RKO (cell line): ENCODE data around the gene FNBP1L.
"Not testable (repeated sequence)": the region's sequence is repeated elsewhere in the genome, so short reads cannot be mapped to it uniquely, and the experiment has no call there.

Experiments used
- DNase-seq: peaks from one replicate; pipeline ENCODE4 v3.0.0-alpha.2; 2016; ENCODE audit warnings: low spot score

The FNBP1L gene

DNA sequence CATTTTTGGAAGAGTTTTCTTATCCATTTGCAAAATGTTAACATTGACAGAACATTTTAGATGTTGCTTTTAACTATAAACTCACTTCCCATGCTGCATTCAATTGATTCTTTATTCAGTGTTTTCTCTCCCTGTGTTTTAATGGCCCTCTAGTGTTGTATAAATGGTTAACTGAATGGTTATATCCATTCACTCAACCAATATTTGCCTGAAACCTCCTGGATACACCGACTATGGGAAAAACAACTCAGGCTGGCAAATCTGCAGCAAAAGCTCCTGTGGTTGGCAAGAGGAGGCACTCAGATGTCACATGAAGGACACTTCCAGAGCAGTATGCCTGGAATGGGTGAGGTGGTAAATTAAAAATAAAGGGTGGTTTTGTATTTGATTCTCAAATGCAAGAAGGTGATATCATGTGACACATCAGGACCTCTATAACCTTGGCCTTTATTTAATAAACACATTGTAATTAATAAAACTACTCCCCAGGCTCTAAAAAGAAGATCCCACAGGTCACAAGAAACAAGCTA, 126.1 kb downstream of the FNBP1L start:
- DNase-seq: no peak

DNA sequence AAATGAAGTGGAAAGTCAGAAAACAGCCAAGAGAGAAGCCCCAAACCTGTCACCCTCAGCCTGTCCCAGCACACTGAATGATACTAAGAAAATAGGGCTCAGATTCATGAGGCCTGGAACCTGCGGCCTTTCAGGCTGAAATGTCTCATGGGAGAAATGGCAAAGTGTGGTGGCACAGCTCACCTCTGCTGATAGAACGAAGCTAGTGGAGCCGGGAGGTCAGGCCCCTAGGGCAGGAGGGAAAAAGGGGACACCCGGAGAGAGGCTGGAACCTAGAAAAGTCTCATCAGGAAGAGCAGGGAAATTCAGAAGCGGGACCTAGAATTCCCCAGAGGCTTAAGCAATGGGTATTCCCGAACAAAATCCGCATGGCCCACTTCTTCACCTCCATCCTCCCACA, 126.6 kb downstream of the FNBP1L start:
- DNase-seq: no peak

DNA sequence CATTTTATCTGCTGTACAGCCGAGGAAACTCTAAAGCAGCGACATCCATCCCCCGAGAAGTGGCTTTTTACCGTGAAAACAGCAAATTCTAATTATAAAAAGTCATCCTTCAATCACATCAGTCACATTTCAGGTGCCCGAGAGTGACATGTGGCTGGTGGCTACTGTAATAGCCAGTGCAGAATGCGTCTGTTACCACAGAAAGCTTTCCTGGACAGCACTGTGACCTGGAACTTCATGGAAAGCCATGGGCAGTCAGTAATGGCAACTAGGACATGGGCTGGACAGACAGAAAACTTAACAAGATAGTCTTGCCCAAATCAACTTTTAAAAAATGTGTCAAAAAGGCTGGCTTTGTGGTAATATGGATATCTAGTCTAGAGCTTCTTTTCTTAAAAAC, 127.1 kb downstream of the FNBP1L start:
- no peak for DNase-seq

DNA sequence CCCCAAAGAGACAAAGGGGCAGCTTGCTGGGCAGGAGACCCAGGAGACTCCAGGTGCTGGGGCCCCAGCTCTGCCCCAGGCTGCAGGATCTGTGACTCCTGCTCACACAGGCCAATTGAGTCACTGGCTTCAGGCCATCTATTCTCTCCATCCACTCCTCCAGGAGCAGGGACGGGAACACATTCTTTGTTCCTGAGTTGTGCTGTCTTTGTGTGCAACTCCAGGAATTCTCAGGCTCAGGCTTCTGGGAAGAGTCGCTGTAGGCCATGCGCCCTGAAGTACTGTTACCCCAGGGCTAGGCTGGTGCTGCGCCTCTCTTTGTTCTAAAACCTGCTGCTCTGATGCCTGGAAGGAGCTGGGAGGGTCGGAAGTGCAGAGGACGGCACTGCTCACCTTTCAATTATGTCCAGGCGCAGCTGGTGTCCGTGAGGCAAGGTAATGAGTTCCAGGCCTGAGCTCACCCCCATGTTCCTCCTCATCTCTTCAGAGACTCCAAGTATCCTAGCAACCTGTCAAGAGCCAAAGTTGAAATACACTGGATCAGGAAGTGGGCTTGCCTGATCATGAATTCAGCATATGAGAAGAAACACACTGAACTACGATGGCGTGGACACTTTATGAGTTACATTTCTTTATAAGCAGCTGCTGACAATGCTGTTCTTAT, 127.8 kb downstream of the FNBP1L start:
- DNase-seq: no peak

DNA sequence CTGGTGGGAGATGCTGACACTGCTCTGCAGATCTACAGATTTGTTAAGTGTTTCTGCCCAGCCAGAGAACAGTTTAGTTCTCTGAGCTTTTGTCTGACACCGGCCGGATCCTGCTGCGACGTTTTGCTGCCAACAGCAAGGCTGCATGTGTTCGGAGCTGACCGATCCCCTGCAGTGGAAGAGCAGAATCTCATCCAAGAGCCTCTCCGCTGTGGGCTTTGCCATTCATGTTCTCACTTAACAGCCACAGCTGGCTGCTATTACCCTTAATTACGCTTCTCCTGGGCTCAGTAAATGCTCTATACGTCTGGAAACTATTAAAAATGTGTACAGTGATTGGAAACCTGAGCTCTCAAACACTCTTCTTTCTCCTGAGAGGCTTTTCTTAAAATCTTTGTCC, 128.4 kb downstream of the FNBP1L start:
- no peak for DNase-seq

DNA sequence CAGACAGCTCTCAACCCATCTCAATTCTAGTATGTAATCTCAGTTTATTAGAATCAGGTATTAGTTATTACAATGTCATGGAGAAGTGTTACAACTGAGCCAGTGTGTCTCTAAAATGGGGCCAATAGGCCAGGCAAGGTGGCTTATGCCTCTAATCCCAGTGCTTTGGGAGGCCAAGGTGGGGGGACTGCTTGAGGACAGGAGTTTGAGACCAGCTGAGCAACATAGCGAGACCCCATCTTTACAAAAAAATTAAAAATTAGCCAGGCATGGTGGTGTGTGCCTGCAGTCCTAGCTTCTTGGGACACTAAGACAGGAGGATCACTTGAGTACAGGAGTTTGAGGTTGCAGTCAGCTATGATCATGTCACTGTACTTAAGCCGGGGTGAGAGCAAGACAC, 128.8 kb downstream of the FNBP1L start:
- no peak for DNase-seq

DNA sequence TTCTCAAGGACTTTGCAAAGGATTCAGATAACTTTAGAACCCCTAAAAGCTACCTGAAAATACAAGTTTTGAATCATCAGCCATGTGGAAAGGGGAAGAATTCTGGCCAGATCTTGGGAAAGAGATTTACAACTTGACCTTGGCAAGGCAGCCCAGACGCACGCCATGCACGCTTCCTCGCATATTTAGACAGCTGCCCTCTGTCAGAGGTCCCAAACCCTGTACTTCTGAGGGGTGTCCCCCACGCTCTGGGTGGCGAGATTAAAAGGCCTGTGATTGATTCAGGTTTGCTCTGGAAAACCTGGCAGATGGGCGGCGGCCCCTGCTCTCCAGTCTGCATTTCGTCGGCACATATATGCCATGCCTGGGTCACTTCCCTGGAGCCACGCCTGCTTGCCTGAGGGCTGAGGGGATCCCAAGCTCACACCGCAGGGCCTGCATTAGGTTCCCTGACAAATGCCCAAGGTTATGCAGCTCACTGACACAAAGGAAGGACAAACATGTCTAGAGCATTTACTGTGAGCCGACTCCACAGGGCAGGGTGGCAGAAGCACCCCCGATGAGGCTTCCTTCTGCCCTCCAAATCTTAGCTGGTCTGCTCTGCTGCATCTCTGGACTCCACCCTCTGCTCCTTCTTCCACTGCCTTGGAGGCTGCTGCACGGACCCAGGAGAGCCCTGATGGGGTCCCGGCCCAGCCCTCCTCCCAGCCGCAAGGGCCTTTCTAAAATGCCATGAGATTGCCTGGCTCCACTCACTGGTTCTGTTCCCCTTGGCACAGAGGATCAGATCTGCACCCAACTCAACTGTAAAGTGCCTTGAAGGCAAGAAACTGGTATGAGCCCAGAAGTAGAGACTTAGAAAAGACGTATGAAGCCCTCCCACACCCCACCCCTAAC, 129.9 kb downstream of the FNBP1L start:
- DNase-seq: no peak

DNA sequence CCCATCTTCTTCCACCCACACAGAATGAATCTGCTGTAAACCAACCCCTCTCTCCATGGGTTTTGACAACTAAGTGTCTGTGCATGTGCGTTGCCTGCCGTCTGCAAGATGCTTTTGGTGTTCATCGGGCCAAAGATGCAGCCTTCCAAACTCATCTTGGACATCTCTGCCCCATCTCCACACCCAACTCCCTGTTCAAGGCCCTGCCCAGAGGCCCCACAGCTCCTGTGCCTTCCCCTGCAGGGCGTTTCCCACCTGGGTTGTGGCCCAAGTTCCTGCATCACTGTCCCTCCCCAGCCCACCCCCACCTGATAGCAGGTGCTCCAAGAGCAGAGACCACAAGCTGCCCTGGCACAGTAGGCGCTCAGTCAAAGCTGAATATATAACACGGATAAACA, 130.5 kb downstream of the FNBP1L start:
- DNase-seq: no peak

- DNase-seq: no peak
Observed at GRCh38 chr1:93578911-93579825, 131.2 kb downstream of the FNBP1L start.

- DNase-seq: no peak
Observed at GRCh38 chr1:93579891-93580290, 132.0 kb downstream of the FNBP1L start.

DNA sequence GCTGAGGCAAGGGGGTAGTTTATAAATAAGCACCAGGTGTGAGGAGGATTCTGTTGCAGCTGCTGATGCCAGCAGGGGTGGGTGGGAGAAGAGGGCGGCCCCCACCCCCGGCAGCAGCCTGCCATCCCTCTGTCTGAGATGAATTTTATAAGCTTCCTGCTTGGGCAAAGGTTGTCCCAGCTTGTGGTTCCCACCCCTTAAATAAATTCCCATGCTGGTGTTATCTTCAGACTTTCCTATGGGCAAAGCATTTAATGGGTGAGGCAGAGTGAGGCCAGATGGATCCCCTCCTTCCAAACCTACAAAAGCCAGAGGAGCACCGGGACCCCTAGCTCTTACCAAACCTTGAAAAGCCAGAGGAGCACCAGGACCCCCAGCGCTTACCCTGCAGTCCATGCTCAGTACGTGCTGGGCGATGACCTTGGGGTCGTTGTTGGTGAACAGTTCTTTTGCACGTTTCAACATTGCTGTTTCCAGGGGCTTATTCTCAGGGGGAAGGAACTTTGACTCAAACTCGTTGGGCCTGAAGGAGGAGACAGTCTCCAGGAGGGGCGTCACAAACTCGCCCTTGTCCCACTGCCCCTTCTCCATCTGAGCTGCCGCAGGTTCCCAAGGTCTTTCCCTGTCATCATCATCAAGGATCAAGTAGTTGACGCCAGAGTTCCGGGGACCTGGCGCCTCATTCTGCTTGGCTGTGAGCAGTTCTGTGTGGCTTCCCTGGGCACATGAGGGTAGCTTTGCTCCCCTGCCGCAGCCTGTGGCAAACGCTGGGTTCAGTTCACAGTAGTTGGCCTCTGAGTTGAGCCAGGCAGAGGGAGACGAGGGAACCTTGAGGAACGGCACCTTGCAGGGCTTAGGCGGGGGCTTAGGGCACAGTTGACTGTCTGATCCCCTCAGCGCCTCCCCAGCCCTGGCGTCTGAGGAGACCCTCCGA, 134.3 kb downstream of the FNBP1L start:
- no peak for DNase-seq

DNA sequence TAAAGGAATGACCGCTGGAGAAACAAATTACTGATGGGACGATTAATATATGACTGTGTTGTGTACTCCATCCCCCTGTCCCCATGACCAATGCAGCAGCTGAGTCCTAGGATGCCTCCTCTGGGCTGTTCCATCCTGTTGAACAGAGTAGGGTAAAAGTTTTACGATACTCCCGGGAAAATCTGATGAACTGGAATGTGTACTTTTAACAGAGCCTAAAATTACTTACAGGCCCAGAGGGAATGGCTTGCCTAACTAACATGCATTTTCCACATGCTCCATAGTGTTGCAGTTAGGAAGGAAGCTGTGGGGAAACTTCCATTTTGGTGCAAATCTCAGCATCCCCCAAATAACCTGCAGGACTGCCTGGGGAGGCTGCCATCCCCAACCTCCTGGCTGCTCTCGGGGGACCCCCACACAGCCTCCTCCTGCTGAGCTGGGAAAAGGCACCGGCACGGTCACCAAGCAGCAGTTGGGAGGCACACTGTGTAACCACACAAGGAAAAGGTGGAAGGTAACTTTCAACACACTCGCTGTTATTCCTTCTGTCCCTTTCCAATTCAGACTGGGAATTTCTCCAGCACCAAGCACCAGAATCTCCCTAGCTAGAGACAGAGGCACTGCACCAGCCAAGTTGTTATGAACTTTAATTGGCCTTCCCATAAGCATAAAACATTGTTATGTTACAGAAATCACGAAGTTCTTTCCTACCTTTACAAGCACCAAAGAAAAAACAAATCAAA, 136.5 kb downstream of the FNBP1L start:
- DNase-seq: no peak

DNA sequence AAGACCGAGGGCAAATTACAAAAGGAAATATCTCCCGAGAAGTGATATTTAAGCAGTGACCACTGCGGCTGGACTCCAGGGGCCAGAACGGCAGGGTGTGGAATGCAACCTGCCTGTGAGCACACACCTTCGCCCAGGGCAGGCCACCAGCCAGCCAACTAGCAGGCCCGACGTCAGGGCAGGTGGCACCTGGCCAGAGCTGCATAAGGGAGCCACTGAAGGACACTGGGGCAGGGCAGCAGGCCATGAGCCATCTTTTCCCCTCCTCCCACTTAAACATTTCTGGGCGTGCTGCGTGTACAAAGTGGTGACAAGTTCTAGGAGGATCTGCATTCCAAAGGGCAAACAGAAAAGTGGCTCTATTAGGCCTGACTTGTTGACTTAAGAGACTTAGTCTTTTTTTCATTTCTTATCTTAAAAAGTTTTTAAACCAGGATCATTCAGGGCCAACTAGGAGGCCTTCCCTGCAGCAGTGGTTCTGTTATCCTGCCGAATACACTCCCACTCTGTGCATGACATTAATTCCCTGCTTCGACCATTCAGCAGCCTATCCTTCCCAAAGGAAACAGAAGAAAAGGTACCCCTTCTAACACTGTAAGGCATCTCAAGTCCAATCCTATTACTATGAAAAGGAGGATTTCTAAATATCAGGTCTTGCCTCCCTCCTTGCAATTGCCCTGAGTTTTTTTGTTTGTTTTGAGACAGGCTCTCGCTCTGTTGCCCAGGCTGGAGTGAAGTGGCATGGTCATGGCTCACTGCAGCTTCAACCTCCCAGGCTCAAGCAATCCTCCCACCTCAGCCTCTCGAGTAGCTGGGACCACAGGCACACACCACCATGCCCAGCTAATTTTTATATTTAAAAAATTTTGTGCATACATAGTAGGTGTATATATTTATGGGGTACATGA, 137.4 kb downstream of the FNBP1L start:
- no peak for DNase-seq

- no peak for DNase-seq
Observed at GRCh38 chr1:93587354-93587753, 139.4 kb downstream of the FNBP1L start.

DNA sequence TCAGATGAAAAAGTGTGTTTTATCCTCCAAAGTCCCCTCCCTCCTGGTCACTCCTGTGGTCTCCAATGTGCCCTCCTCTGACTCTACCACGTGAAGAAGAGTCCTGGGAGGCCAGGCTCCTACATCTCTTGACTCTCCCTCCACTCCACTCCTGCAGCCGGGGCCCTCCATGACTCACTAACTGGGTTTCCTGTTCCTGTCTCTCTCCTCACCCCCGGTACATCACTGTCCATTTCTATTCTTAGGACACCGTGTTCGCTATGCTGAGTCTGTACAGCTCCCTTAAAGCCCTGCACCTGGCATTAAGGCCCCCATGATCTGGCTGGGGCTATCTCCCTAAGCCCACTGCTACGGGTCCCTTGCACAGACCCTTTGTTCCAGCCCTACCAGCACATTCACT, 140.3 kb downstream of the FNBP1L start:
- DNase-seq: no peak

- no peak for DNase-seq
Observed at GRCh38 chr1:93588955-93589354, 141.0 kb downstream of the FNBP1L start.

DNA sequence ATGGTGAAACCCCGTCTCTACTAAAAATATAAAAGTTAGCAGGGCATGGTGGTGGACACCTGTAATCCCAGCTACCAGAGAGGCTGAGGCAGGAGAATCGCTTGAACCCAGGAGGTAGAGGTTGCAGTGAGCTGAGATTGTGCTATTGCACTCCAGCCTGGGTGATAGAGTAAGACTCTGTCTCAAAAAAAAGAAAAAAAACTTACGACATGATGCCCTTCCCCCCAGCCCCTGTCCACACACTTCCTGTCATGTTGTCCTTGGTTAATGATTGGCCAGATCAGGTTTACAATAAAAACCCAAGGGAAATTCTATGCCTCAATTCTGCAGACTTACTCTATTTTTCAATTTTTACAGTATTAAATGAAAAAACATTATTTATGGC, 143.4 kb downstream of the FNBP1L start:
- not testable (repeated sequence) for DNase-seq

DNA sequence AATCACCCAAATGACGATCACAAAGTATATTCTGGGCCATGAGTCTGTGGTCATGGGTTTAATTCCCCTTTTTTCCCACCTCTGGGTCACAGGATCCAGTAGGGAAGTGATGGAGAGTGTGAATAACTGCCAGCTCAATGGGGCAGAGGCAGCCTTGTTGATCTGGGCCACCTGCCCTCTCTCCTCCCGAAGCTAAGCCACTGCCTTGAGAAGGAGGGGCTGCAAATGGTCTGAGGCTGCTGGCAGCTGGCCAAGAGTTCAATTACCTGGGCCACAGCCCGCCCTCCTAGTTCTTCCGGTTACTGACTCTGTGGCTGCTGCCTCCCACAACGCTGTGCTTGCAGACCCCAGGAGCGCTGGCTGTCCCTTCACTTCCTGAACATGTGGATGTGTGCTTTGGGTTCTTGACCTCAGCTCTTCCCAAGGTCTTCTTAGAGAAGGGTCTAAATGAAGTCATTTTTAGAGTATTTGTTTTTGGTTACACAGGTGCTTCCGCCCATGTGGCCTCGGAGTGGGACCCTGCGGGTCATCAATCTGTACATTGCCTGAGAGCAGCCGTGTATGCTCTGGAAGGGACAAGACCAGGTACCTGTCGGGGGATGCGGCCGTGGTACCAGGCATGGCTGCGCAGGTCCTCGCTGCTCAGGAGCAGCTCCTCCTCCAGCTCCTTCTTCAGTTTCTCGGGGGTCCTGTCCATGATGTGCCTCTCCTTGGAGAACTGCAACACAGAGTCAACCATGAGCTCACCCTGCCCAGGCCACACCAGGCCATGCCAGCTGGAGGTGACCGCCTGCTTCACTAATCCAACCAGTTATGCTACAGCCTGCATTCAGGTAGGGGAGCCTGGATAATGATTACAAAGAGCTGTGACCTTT, 144.0 kb downstream of the FNBP1L start:
- DNase-seq: no peak
